ENCODE data around the gene SENP3.

The SENP3 gene

DNA sequence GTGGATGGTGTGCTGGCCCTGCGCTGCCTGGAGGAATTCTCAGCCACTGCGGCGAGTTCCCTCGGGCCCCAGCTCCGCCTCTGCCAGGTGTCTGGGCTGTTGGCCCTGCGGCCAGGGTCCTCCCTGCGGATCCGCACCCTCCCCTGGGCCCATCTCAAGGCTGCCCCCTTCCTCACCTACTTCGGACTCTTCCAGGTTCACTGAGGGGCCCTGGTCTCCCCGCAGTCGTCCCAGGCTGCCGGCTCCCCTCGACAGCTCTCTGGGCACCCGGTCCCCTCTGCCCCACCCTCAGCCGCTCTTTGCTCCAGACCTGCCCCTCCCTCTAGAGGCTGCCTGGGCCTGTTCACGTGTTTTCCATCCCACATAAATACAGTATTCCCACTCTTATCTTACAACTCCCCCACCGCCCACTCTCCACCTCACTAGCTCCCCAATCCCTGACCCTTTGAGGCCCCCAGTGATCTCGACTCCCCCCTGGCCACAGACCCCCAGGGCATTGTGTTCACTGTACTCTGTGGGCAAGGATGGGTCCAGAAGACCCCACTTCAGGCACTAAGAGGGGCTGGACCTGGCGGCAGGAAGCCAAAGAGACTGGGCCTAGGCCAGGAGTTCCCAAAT lies 4.5 kb upstream of the SENP3 start:
- no peak for DNase-seq

GRCh38 chr17:7557775-7558543 lies 3.8 kb upstream of the SENP3 start:
- peak; percentile 48 for DNase-seq

GRCh38 chr17:7558544-7559319 lies 3.0 kb upstream of the SENP3 start, which contains the start of gene TNFSF13:
Gene TNFSF13, plus strand, starts transcription at chr17:7558750. Its CDS starts 290 bp downstream, at chr17:7559040.
- no peak for DNase-seq

GRCh38 chr17:7559320-7560171 lies 2.2 kb upstream of the SENP3 start:
- no peak for DNase-seq

GRCh38 chr17:7560172-7561027 lies 1.3 kb upstream of the SENP3 start:
- peak; percentile 64 for DNase-seq

DNA sequence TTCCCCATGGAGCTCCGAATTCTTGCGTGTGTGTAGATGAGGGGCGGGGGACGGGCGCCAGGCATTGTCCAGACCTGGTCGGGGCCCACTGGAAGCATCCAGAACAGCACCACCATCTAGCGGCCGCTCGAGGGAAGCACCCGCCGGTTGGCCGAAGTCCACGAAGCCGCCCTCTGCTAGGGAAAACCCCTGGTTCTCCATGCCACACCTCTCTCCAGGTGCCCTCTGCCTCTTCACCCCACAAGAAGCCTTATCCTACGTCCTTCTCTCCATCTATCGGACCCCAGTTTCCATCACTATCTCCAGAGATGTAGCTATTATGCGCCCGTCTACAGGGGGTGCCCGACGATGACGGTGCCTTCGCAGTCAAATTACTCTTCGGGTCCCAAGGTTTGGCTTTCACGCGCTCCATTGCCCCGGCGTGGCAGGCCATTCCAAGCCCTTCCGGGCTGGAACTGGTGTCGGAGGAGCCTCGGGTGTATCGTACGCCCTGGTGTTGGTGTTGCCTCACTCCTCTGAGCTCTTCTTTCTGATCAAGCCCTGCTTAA lies 617 bp upstream of the SENP3 start:
- DNase-seq = peak; percentile 83

GRCh38 chr17:7562208-7562605 lies 488 bp downstream of the SENP3 start:
- DNase-seq = no peak

GRCh38 chr17:7563115-7563869 lies 1.6 kb downstream of the SENP3 start:
- no peak for DNase-seq

GRCh38 chr17:7569571-7569970 lies 7.9 kb downstream of the SENP3 start:
- no peak for DNase-seq

GRCh38 chr17:7570351-7570750 lies 8.6 kb downstream of the SENP3 start:
- DNase-seq = no peak

DNA sequence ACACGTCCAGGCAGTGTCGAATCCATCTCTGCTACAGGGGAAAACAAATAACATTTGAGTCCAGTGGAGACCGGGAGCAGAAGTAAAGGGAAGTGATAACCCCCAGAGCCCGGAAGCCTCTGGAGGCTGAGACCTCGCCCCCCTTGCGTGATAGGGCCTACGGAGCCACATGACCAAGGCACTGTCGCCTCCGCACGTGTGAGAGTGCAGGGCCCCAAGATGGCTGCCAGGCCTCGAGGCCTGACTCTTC lies 10.5 kb downstream of the SENP3 start:
- no peak for DNase-seq

GRCh38 chr17:7572588-7573323 lies 11.0 kb downstream of the SENP3 start:
- DNase-seq = peak; percentile 100

DNA sequence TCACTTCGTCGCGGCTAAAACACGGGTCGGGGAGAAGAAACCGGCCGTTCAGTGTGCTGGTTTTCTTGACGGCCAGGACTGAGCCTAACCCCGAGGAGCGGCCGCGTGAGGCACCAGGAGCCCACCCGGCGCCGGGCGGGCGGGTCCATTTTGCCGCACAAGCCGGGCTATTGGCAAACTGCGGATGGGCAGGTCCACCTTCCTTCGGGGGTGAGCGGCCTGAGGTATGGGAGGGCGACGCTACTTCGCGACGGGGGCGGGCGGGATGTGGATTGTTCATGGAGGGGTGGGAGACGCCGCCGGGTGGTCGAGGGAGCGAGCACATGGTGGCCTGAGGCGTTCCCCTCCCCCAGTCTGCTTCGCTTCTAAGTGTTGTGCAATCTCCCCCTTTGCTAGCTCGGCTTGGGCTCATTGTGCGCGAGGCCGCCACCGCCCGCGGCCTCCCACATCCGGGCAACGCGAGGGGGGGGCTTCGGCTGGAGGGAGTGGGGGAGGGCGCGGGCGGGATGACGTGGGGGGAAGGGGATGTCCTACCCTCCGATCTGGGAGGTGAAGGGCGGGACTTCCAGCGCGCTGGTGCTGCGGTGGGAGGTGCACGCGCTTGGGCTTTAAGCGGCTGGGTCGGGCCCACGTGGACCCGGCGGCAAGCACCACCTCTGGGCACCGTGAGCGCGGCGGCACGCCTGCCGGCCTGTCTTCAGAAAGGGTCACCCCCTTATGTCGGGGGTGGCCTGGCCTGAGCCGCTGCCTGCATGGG lies 11.8 kb downstream of the SENP3 start:
- DNase-seq = peak; percentile 91

DNA sequence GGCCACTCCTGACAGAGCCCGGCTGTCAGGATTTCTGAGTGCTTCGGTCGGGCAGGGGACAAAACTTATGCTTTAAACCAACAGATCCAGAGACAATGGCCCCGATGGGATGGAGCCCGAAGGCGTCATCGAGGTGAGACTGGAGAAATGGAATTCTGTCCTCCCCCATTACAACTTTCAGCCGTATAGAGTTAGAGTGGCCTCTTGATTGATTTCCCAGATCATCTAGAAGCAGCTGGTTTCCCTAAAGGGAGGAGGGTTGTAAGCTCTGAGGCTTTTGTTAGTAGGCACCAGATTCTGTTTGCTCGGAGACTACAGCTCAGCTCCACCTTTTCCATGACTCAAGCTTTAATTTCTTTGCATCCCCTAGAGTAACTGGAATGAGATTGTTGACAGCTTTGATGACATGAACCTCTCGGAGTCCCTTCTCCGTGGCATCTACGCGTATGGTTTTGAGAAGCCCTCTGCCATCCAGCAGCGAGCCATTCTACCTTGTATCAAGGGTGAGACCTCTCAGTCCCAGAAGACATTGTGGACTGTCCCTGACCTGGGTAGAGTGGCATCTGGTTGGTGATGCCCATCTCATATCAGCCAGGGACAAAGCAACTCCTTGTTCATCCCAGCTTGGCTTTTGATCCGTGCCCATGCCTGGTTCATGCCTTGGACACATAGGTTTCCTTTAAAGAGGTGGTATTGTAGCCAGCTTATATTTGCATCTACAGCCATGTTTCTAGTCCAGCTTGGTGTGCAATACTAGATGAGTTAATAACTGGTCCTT lies 12.6 kb downstream of the SENP3 start:
- DNase-seq = no peak

- no peak for DNase-seq
These were observed 13.8 kb downstream of the SENP3 start for GRCh38 chr17:7575481-7575883.

DNA sequence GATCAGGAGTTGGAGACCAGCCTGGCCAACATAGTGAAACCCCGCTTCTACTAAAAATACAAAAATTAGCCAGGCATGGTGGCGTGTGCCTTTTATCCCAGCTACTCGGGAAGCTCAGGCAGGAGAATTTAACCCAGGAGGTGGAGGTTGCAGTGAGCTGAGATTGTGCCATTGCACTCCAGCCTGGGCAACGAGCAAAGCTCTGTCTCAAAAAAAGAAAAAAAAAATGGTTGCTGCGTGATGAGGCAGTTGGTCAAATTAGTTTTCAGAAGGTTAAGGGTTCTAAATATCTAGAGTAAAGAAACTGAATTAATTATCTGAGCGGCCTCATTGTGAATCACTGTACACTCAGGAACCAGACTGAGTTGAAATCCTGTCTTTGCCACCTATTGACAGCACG lies 14.2 kb downstream of the SENP3 start:
- no peak for DNase-seq

- no peak for DNase-seq
These were observed 14.8 kb downstream of the SENP3 start for GRCh38 chr17:7576432-7576937.
